H9 (cell line): ENCODE measurements around the gene C4orf46. TPM values are rescaled to one million over a fixed set of nuclear protein-coding genes. Genes with fewer than 3 reads are reported as not detected.

Experiments
- DNase-seq: peaks from one replicate; pipeline ENCODE4 v3.0.0-alpha.2; 2017
- H2AFZ ChIP-seq: one replicate; pipeline ENCODE4 v1.6.1; 2013; ENCODE audit warnings: mild to moderate bottlenecking, low read length, control low read depth, moderate library complexity
- H2AK5ac ChIP-seq: 2 replicates; pipeline ENCODE4 v1.6.1; 2013; ENCODE audit warnings: low read length, control low read depth, mixed read lengths; ENCODE audit not compliant: insufficient read length
- H2BK120ac ChIP-seq: one replicate; pipeline ENCODE4 v1.6.1; 2013; ENCODE audit warnings: low read depth, mild to moderate bottlenecking, low read length, control low read depth, inconsistent platforms; ENCODE audit not compliant: poor library complexity, severe bottlenecking
- H2BK12ac ChIP-seq: 2 replicates; pipeline ENCODE4 v1.6.1; 2013; ENCODE audit warnings: low read length, control low read depth, mixed read lengths, low read depth; ENCODE audit not compliant: insufficient read length
- H2BK15ac ChIP-seq: 2 replicates; pipeline ENCODE4 v1.6.1; 2013; ENCODE audit warnings: low read depth, low read length, control low read depth
- H2BK20ac ChIP-seq: one replicate; pipeline ENCODE4 v1.6.1; 2013; ENCODE audit warnings: low read depth, mild to moderate bottlenecking, low read length, control low read depth, inconsistent platforms; ENCODE audit not compliant: poor library complexity, severe bottlenecking
- H2BK5ac ChIP-seq: 2 replicates; pipeline ENCODE4 v1.6.1; 2013; ENCODE audit warnings: low read length, control low read depth, mixed read lengths; ENCODE audit not compliant: insufficient read length
- H3K14ac ChIP-seq: 2 replicates; pipeline ENCODE4 v1.6.1; 2013; ENCODE audit warnings: low read length, control low read depth; ENCODE audit not compliant: insufficient read depth
- H3K18ac ChIP-seq: 2 replicates; pipeline ENCODE4 v1.6.1; 2013; ENCODE audit warnings: low read depth, mild to moderate bottlenecking, mixed read lengths, low read length, control low read depth; ENCODE audit not compliant: insufficient read length
- H3K23ac ChIP-seq: 2 replicates; pipeline ENCODE4 v1.6.1; 2013; ENCODE audit warnings: low read length, control low read depth, mixed read lengths, low read depth; ENCODE audit not compliant: insufficient read length
- H3K23me2 ChIP-seq: 2 replicates; pipeline ENCODE4 v1.6.1; 2013; ENCODE audit warnings: low read depth, mild to moderate bottlenecking, mixed read lengths, low read length, control low read depth; ENCODE audit not compliant: insufficient read length, poor library complexity, severe bottlenecking
- H3K27ac ChIP-seq: 2 replicates; pipeline ENCODE4 v1.5.1; 2013; ENCODE audit warnings: low read length, control low read depth, mixed read lengths, low read depth; ENCODE audit not compliant: insufficient read length
- H3K27me3 ChIP-seq: 2 replicates; pipeline ENCODE4 v1.6.1; 2013; ENCODE audit warnings: low read length, control low read depth, inconsistent platforms; ENCODE audit not compliant: insufficient read depth
- H3K4ac ChIP-seq: 2 replicates; pipeline ENCODE4 v1.6.1; 2013; ENCODE audit warnings: low read depth, mild to moderate bottlenecking, control low read depth, inconsistent platforms, low read length, moderate library complexity
- H3K4me1 ChIP-seq: 2 replicates; pipeline ENCODE4 v1.6.1; 2013; ENCODE audit warnings: low read length, control low read depth, inconsistent platforms; ENCODE audit not compliant: insufficient read depth
- H3K4me2 ChIP-seq: 2 replicates; pipeline ENCODE4 v1.6.1; 2013; ENCODE audit warnings: low read length, control low read depth, mixed read lengths; ENCODE audit not compliant: insufficient read length, insufficient read depth
- H3K56ac ChIP-seq: 2 replicates; pipeline ENCODE4 v1.6.1; 2013; ENCODE audit warnings: low read depth, mild to moderate bottlenecking, mixed read lengths, low read length, control low read depth; ENCODE audit not compliant: insufficient read length
- H3K79me1 ChIP-seq: 2 replicates; pipeline ENCODE4 v1.6.1; 2013; ENCODE audit warnings: low read depth, mild to moderate bottlenecking, moderate library complexity, low read length, control low read depth, inconsistent platforms; ENCODE audit not compliant: insufficient read depth, poor library complexity, severe bottlenecking
- H3K79me2 ChIP-seq: 2 replicates; pipeline ENCODE4 v1.6.1; 2013; ENCODE audit warnings: low read length, control low read depth, inconsistent platforms; ENCODE audit not compliant: insufficient read depth
- H3K9ac ChIP-seq: 2 replicates; pipeline ENCODE4 v1.6.1; 2013; ENCODE audit warnings: low read length, control low read depth, mixed read lengths; ENCODE audit not compliant: insufficient read length; ENCODE audit errors: extremely low read depth
- H3K9me3 ChIP-seq: one replicate; pipeline ENCODE4 v1.6.1; 2013; ENCODE audit warnings: low read depth, low read length, inconsistent platforms; ENCODE audit not compliant: control insufficient read depth
- H3T11ph ChIP-seq: one replicate; pipeline ENCODE4 v1.6.1; 2013; ENCODE audit warnings: mild to moderate bottlenecking, low read length, control low read depth, inconsistent platforms
- H4K20me1 ChIP-seq: one replicate; pipeline ENCODE4 v1.6.1; 2013; ENCODE audit not compliant: control insufficient read depth, insufficient read length, insufficient read depth
- H4K5ac ChIP-seq: 2 replicates; pipeline ENCODE4 v1.6.1; 2013; ENCODE audit warnings: low read depth, mild to moderate bottlenecking, mixed read lengths, low read length, control low read depth; ENCODE audit not compliant: insufficient read length
- H4K8ac ChIP-seq: replicated peaks from 2 replicates; pipeline ENCODE4 v1.6.1; 2013; ENCODE audit warnings: low read length, control low read depth, mixed read lengths, low read depth; ENCODE audit not compliant: insufficient read length
- H4K91ac ChIP-seq: 2 replicates; pipeline ENCODE4 v1.6.1; 2013; ENCODE audit warnings: low read depth, mild to moderate bottlenecking, moderate library complexity, mixed read lengths, low read length, control low read depth; ENCODE audit not compliant: insufficient read length
- H3K27ac Mint-ChIP-seq, 3 experiments: 2 replicates in 2 of 3; 3 replicates in 1 of 3; pipeline ENCODE4 v1.8.0; 2020 to 2021; ENCODE audit warnings: mixed read lengths in 3 of 3, mild to moderate bottlenecking in 1 of 3, moderate library complexity in 1 of 3
- H3K27me3 Mint-ChIP-seq: 2 replicates; pipeline ENCODE4 v1.8.0; 2021; ENCODE audit warnings: low read depth, mild to moderate bottlenecking, moderate library complexity, mixed read lengths
- H3K36me3 Mint-ChIP-seq, 3 experiments: 2 replicates in 2 of 3; 3 replicates in 1 of 3; pipeline ENCODE4 v1.8.0; 2020 to 2021; ENCODE audit warnings: low read depth in 3 of 3, mixed read lengths in 3 of 3; ENCODE audit not compliant: insufficient read depth in 1 of 3
- H3K4me1 Mint-ChIP-seq, 2 experiments: 2 replicates each; pipeline ENCODE4 v1.8.0; 2020; ENCODE audit warnings: mixed read lengths in 2 of 2
- H3K4me3 Mint-ChIP-seq, 2 experiments: 2 replicates in 1 of 2; 3 replicates in 1 of 2; pipeline ENCODE4 v1.8.0; 2020 to 2021; ENCODE audit warnings: mild to moderate bottlenecking in 2 of 2, mixed read lengths in 2 of 2, moderate library complexity in 1 of 2
- H3K9me3 Mint-ChIP-seq, 2 experiments: 2 replicates in 1 of 2; 3 replicates in 1 of 2; pipeline ENCODE4 v1.8.0; 2020; ENCODE audit warnings: mild to moderate bottlenecking in 2 of 2, mixed read lengths in 2 of 2, moderate library complexity in 1 of 2
- whole genome bisulfite sequencing: extraction: QIAGEN DNeasy Blood & Tissue Kit; methylation state at CpG from one replicate; pipeline ENCODE4 v1.1.7; 2013; ENCODE audit warnings: missing lambda C conversion rate, low lambda C conversion rate, mixed read lengths; ENCODE audit not compliant: insufficient read length; ENCODE audit errors: extremely low coverage; 5-methylcytosine and 5-hydroxymethylcytosine counted together
- total RNA-seq: library from RNA; stranded (reverse); gene quantifications from 2 replicates; pipeline ENCODE4 v1.2.1, GENCODE V29; 2021
- TF ChIP-seq, protein P1 (sequence below): fragments of 200-600 bp; sonication (generic); conservative IDR thresholded peaks from 3 replicates; pipeline ENCODE4 v1.8.0; 2021; ENCODE audit warnings: antibody characterized with exemption, mild to moderate bottlenecking

Gene C4orf46
- total RNA-seq, 1 experiment from 2014 or later = 19.6 TPM

DNA sequence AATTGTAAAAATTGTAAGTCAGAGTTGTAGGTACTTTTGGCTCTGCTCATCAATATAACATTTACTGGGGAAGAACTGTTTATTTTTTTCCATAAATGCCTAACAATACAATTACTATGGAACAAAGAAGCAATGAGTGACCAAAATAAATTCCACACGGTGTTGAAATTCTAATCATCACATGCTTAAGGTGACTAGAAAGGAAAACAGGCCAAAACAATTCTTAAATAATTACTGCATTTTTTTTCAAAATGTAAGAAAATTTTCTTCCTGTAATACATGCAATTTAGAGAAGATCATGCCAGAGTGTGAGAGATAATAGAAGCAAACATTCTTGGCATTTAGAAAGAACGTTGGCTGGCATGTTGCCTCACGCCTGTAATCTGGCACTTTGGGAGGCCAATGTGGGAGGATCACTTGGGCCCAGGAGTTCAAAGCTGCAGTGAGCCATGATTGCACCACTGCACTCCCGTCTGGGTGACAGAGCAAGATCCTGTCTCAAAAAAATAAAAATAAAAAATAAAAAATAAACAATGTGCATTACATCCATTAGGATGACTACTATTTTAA lies 22.5 kb downstream of the C4orf46 start:
- H3K9me3 Mint-ChIP-seq = no peaks in the 10 kb centered on the region; a peak in 2 of 5 replicates

More for the DNA sequence above, 22.5 kb downstream of the C4orf46 start:
- no peak overlapping the region for H2AFZ ChIP-seq
- no peak overlapping the region for H4K5ac ChIP-seq
- WGBS = no CpG with 5 or more reads among the region's 4 CpGs
- H3K14ac ChIP-seq = no peak overlapping the region
- no peak overlapping the region for H3K27ac ChIP-seq
- H3K79me1 ChIP-seq = no peaks in the 10 kb centered on the region
- no peaks in the 10 kb centered on the region for H3K79me2 ChIP-seq
- no peak overlapping the region for H4K8ac ChIP-seq
- H3K56ac ChIP-seq = no peak overlapping the region
- H3K9me3 ChIP-seq = no peaks in the 10 kb centered on the region
- DNase-seq = no peak
- H2BK20ac ChIP-seq = no peak overlapping the region
- no peaks in the 10 kb centered on the region for H3K23me2 ChIP-seq
- no peak overlapping the region for H2BK15ac ChIP-seq
- Mint-ChIP-seq H3K4me3 (no peak overlapping the region), H3K27me3 (no peaks in the 10 kb centered on the region), H3K36me3 (peaks cover 0 to 4% (median 0%) of the 10 kb centered on the region in 3 experiments; a peak in 1 of 7 replicates), H3K4me1 (peaks cover 3 to 5% of the 10 kb centered on the region in 2 experiments; a peak in 2 of 4 replicates), H3K27ac (no peak overlapping the region)
- no peaks in the 10 kb centered on the region for H4K20me1 ChIP-seq
- H2BK120ac ChIP-seq = no peak overlapping the region
- no peak overlapping the region for H3K4me2 ChIP-seq
- no peak overlapping the region for H2BK12ac ChIP-seq
- no peak overlapping the region for H3K9ac ChIP-seq
- no peak overlapping the region for H3T11ph ChIP-seq
- H4K91ac ChIP-seq = no peak overlapping the region
- H3K4me1 ChIP-seq = no peaks in the 10 kb centered on the region
- no peak overlapping the region for H3K23ac ChIP-seq
- no peak overlapping the region for H2AK5ac ChIP-seq
- H3K27me3 ChIP-seq = no peaks in the 10 kb centered on the region
- TF ChIP-seq, protein P1, sequence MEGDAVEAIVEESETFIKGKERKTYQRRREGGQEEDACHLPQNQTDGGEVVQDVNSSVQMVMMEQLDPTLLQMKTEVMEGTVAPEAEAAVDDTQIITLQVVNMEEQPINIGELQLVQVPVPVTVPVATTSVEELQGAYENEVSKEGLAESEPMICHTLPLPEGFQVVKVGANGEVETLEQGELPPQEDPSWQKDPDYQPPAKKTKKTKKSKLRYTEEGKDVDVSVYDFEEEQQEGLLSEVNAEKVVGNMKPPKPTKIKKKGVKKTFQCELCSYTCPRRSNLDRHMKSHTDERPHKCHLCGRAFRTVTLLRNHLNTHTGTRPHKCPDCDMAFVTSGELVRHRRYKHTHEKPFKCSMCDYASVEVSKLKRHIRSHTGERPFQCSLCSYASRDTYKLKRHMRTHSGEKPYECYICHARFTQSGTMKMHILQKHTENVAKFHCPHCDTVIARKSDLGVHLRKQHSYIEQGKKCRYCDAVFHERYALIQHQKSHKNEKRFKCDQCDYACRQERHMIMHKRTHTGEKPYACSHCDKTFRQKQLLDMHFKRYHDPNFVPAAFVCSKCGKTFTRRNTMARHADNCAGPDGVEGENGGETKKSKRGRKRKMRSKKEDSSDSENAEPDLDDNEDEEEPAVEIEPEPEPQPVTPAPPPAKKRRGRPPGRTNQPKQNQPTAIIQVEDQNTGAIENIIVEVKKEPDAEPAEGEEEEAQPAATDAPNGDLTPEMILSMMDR = no peak
- no peak overlapping the region for H3K18ac ChIP-seq
- no peak overlapping the region for H2BK5ac ChIP-seq
- H3K4ac ChIP-seq = no peak overlapping the region
